ENCODE measurements around the gene CD27. TPM values are rescaled to one million over a fixed set of nuclear protein-coding genes. Genes with fewer than 3 reads are reported as not detected.
A peak's percentile ranks its signal among the peaks of the same experiment; 100 is the strongest.

The CD27 gene
- total and polyA plus RNA-seq, 2 donors (not counting 1 experiment from before 2014, with no cell fraction given): 0.06 to 0.17 TPM

GRCh38 chr12:6459004-6459337, 14.2 kb downstream of the CD27 start:
- no peaks in the 10 kb centered on the region for H3K4me1 ChIP-seq (ENCODE audit: control insufficient read depth, extremely low read depth, insufficient read depth, low read length)
- TF ChIP-seq EZH2 (IDR thresholded peaks at IDR 0.05; ENCODE audit: low read length, missing control alignments): no peak
- TF ChIP-seq CTCF (conservative IDR thresholded peaks at IDR 0.05 in 1 of 2, IDR thresholded peaks at IDR 0.05 in 1 of 2; ENCODE audit: low read depth in 1 of 2, low read length in 2 of 2): no peak
- no peak overlapping the region for H3K9ac ChIP-seq (ENCODE audit: insufficient read depth, low read length)
- no peaks in the 10 kb centered on the region for H3K9me3 ChIP-seq (ENCODE audit: control insufficient read depth, insufficient read depth, low read depth, low read length)
- H3K27ac ChIP-seq (ENCODE audit: insufficient read depth, low read length): no peak overlapping the region
- DNase-seq (ENCODE audit: low read depth in 2 of 2): no peak
- H3K4me3 ChIP-seq (replicated peaks in 1 of 4; ENCODE audit: control extremely low read depth in 1 of 4, insufficient read depth in 1 of 4, low read depth in 3 of 4, low read length in 4 of 4): no peak overlapping the region
- peaks cover 28% of the 10 kb centered on the region for H3K36me3 ChIP-seq (ENCODE audit: control insufficient read depth, insufficient read depth, low read length)
- H2AFZ ChIP-seq (ENCODE audit: low read length): no peak overlapping the region
- H3K27me3 ChIP-seq (ENCODE audit: control insufficient read depth, insufficient read depth, low read length): no peaks in the 10 kb centered on the region
- no peaks in the 10 kb centered on the region for H3K79me2 ChIP-seq (ENCODE audit: control insufficient read depth, insufficient read depth, low read length)
- H3K4me2 ChIP-seq (ENCODE audit: extremely low read depth, insufficient read depth, low read length): no peak overlapping the region
- no peaks in the 10 kb centered on the region for H4K20me1 ChIP-seq (ENCODE audit: control insufficient read depth, extremely low read depth, insufficient read depth, low read length)

GRCh38 chr12:6460751-6461371, 16.1 kb downstream of the CD27 start:
- no peak for TF ChIP-seq EZH2 (IDR thresholded peaks at IDR 0.05; ENCODE audit: low read length, missing control alignments)
- no peak for TF ChIP-seq CTCF (conservative IDR thresholded peaks at IDR 0.05 in 1 of 2, IDR thresholded peaks at IDR 0.05 in 1 of 2; ENCODE audit: low read depth in 1 of 2, low read length in 2 of 2)
- Histone ChIP-seq H2AFZ (ENCODE audit: low read length) (no peak overlapping the region), H3K79me2 (ENCODE audit: control insufficient read depth, insufficient read depth, low read length) (no peaks in the 10 kb centered on the region), H3K36me3 (ENCODE audit: control insufficient read depth, insufficient read depth, low read length) (peaks cover 38% of the 10 kb centered on the region), H3K27me3 (ENCODE audit: control insufficient read depth, insufficient read depth, low read length) (no peaks in the 10 kb centered on the region), H3K9me3 (ENCODE audit: control insufficient read depth, insufficient read depth, low read depth, low read length) (no peaks in the 10 kb centered on the region), H3K9ac (ENCODE audit: insufficient read depth, low read length) (no peak overlapping the region), H3K4me1 (ENCODE audit: control insufficient read depth, extremely low read depth, insufficient read depth, low read length) (no peaks in the 10 kb centered on the region), H3K4me2 (ENCODE audit: extremely low read depth, insufficient read depth, low read length) (no peak overlapping the region), H3K27ac (ENCODE audit: insufficient read depth, low read length) (no peak overlapping the region), H3K4me3 (replicated peaks in 1 of 4; ENCODE audit: control extremely low read depth in 1 of 4, insufficient read depth in 1 of 4, low read depth in 3 of 4, low read length in 4 of 4) (no peak overlapping the region), H4K20me1 (ENCODE audit: control insufficient read depth, extremely low read depth, insufficient read depth, low read length) (no peaks in the 10 kb centered on the region)
- no peak for DNase-seq (ENCODE audit: low read depth in 2 of 2)

GRCh38 chr12:6461401-6462233, 16.9 kb downstream of the CD27 start:
- Histone ChIP-seq H3K27me3 (ENCODE audit: control insufficient read depth, insufficient read depth, low read length) (no peaks in the 10 kb centered on the region), H4K20me1 (ENCODE audit: control insufficient read depth, extremely low read depth, insufficient read depth, low read length) (no peaks in the 10 kb centered on the region), H3K27ac (ENCODE audit: insufficient read depth, low read length) (peak overlapping the region; percentile 30), H3K9ac (ENCODE audit: insufficient read depth, low read length) (no peak overlapping the region), H3K4me2 (ENCODE audit: extremely low read depth, insufficient read depth, low read length) (no peak overlapping the region), H3K4me1 (ENCODE audit: control insufficient read depth, extremely low read depth, insufficient read depth, low read length) (no peaks in the 10 kb centered on the region), H3K36me3 (ENCODE audit: control insufficient read depth, insufficient read depth, low read length) (peaks cover 38% of the 10 kb centered on the region), H3K9me3 (ENCODE audit: control insufficient read depth, insufficient read depth, low read depth, low read length) (no peaks in the 10 kb centered on the region), H3K79me2 (ENCODE audit: control insufficient read depth, insufficient read depth, low read length) (no peaks in the 10 kb centered on the region), H2AFZ (ENCODE audit: low read length) (no peak overlapping the region), H3K4me3 (replicated peaks in 1 of 4; ENCODE audit: control extremely low read depth in 1 of 4, insufficient read depth in 1 of 4, low read depth in 3 of 4, low read length in 4 of 4) (no peak overlapping the region)
- TF ChIP-seq EZH2 (IDR thresholded peaks at IDR 0.05; ENCODE audit: low read length, missing control alignments) (no peak), CTCF (conservative IDR thresholded peaks at IDR 0.05 in 1 of 2, IDR thresholded peaks at IDR 0.05 in 1 of 2; ENCODE audit: low read depth in 1 of 2, low read length in 2 of 2) (no peak)
- no peak for DNase-seq (ENCODE audit: low read depth in 2 of 2)
